Measurements from ENCODE around the gene WDFY4. TPM values are rescaled to one million over a fixed set of nuclear protein-coding genes. Genes with fewer than 3 reads are reported as not detected.

WDFY4 gene
- total and polyA plus RNA-seq, 4 donors, result 0.57 to 7.1 (median 2.0) TPM

GRCh38 chr10:48879451-48879850, 194.8 kb downstream of the WDFY4 start:
- DNase-seq (ENCODE audit: low spot score), result no peak
- no peaks in the 10 kb centered on the region for H3K27me3 ChIP-seq (ENCODE audit: control insufficient read depth in 4 of 4, insufficient read depth in 4 of 4, low read length in 3 of 4)
- no peak overlapping the region for H3K27ac ChIP-seq (ENCODE audit: low read depth in 1 of 2, low read length in 2 of 2)
- H3K4me3 ChIP-seq (ENCODE audit: low read depth in 1 of 3, low read length in 3 of 3), result no peak overlapping the region
- no peak overlapping the region for H3K9ac ChIP-seq (ENCODE audit: low read depth in 1 of 2, low read length in 2 of 2)
- H3K36me3 ChIP-seq (ENCODE audit: control insufficient read depth in 4 of 4, insufficient read depth in 3 of 4, low read depth in 1 of 4, low read length in 3 of 4), result no peaks in the 10 kb centered on the region
- no peaks in the 10 kb centered on the region for H3K4me1 ChIP-seq (ENCODE audit: control insufficient read depth in 4 of 4, insufficient read depth in 4 of 4, low read length in 3 of 4)
- H3K9me3 ChIP-seq (ENCODE audit: control insufficient read depth in 4 of 4, low read length in 3 of 4), result no peaks in the 10 kb centered on the region
- TF ChIP-seq GABPA (IDR thresholded peaks at IDR 0.05 in 1 of 2, conservative IDR thresholded peaks at IDR 0.05 in 1 of 2) (no peak), JUND (IDR thresholded peaks at IDR 0.05) (no peak), MAX (IDR thresholded peaks at IDR 0.05) (no peak), HNF4A (conservative IDR thresholded peaks at IDR 0.05) (no peak), RAD21 (IDR thresholded peaks at IDR 0.05) (no peak), FOXA2 (IDR thresholded peaks at IDR 0.05) (no peak), YY1 (IDR thresholded peaks at IDR 0.05) (no peak), FOXA1 (IDR thresholded peaks at IDR 0.05) (no peak), EGR1 (IDR thresholded peaks at IDR 0.05; ENCODE audit: low read depth in 2 of 2) (no peak), HNF4G (IDR thresholded peaks at IDR 0.05) (no peak), TAF1 (conservative IDR thresholded peaks at IDR 0.05) (no peak), NR2F2 (IDR thresholded peaks at IDR 0.05) (no peak), SP1 (IDR thresholded peaks at IDR 0.05) (no peak)
- TF ChIP-seq, protein P1, sequence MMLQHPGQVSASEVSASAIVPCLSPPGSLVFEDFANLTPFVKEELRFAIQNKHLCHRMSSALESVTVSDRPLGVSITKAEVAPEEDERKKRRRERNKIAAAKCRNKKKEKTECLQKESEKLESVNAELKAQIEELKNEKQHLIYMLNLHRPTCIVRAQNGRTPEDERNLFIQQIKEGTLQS (IDR thresholded peaks at IDR 0.05), result no peak
- TF ChIP-seq, protein P2, sequence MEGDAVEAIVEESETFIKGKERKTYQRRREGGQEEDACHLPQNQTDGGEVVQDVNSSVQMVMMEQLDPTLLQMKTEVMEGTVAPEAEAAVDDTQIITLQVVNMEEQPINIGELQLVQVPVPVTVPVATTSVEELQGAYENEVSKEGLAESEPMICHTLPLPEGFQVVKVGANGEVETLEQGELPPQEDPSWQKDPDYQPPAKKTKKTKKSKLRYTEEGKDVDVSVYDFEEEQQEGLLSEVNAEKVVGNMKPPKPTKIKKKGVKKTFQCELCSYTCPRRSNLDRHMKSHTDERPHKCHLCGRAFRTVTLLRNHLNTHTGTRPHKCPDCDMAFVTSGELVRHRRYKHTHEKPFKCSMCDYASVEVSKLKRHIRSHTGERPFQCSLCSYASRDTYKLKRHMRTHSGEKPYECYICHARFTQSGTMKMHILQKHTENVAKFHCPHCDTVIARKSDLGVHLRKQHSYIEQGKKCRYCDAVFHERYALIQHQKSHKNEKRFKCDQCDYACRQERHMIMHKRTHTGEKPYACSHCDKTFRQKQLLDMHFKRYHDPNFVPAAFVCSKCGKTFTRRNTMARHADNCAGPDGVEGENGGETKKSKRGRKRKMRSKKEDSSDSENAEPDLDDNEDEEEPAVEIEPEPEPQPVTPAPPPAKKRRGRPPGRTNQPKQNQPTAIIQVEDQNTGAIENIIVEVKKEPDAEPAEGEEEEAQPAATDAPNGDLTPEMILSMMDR (IDR thresholded peaks at IDR 0.05; ENCODE audit: low read depth, low read length, missing input control), result no peak
- TF ChIP-seq, protein P3, sequence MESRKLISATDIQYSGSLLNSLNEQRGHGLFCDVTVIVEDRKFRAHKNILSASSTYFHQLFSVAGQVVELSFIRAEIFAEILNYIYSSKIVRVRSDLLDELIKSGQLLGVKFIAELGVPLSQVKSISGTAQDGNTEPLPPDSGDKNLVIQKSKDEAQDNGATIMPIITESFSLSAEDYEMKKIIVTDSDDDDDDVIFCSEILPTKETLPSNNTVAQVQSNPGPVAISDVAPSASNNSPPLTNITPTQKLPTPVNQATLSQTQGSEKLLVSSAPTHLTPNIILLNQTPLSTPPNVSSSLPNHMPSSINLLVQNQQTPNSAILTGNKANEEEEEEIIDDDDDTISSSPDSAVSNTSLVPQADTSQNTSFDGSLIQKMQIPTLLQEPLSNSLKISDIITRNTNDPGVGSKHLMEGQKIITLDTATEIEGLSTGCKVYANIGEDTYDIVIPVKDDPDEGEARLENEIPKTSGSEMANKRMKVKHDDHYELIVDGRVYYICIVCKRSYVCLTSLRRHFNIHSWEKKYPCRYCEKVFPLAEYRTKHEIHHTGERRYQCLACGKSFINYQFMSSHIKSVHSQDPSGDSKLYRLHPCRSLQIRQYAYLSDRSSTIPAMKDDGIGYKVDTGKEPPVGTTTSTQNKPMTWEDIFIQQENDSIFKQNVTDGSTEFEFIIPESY (IDR thresholded peaks at IDR 0.05), result no peak
- TF ChIP-seq, protein P4, sequence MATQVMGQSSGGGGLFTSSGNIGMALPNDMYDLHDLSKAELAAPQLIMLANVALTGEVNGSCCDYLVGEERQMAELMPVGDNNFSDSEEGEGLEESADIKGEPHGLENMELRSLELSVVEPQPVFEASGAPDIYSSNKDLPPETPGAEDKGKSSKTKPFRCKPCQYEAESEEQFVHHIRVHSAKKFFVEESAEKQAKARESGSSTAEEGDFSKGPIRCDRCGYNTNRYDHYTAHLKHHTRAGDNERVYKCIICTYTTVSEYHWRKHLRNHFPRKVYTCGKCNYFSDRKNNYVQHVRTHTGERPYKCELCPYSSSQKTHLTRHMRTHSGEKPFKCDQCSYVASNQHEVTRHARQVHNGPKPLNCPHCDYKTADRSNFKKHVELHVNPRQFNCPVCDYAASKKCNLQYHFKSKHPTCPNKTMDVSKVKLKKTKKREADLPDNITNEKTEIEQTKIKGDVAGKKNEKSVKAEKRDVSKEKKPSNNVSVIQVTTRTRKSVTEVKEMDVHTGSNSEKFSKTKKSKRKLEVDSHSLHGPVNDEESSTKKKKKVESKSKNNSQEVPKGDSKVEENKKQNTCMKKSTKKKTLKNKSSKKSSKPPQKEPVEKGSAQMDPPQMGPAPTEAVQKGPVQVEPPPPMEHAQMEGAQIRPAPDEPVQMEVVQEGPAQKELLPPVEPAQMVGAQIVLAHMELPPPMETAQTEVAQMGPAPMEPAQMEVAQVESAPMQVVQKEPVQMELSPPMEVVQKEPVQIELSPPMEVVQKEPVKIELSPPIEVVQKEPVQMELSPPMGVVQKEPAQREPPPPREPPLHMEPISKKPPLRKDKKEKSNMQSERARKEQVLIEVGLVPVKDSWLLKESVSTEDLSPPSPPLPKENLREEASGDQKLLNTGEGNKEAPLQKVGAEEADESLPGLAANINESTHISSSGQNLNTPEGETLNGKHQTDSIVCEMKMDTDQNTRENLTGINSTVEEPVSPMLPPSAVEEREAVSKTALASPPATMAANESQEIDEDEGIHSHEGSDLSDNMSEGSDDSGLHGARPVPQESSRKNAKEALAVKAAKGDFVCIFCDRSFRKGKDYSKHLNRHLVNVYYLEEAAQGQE (IDR thresholded peaks at IDR 0.05), result no peak
- WGBS, result 80% methylated on average over 5 of the region's 5 CpGs

All from liver (tissue), 9 donors.